ENCODE results near the gene XDH. TPM values are rescaled to one million over a fixed set of nuclear protein-coding genes. Genes with fewer than 3 reads are reported as not detected.
A peak's percentile ranks its signal among the peaks of the same experiment; 100 is the strongest.

Gene XDH
- total RNA-seq, 1 donor: 0.54 TPM

DNA sequence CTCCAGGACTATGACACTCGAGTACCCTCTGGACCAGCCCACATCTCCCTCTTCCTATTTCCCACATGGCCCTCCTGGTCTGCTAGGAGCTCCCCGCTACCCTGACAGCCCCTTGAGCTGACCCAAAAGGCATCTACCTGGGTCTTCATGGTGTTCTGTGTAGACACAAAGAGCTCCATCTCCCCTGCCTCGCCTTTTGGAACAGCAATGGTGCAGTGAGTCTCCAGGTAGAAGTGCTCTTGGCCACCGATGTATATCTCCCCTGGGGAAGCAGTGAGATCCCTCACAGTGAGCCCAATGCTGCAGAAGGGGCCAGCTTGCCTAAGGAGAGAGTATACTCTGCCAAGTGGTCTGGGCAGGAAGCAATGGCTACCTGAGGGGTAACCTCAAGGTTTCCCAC lies 47.8 kb downstream of the XDH start:
- DNase-seq (ENCODE audit: low read depth in 2 of 3, low spot score in 2 of 3): no peak

DNA sequence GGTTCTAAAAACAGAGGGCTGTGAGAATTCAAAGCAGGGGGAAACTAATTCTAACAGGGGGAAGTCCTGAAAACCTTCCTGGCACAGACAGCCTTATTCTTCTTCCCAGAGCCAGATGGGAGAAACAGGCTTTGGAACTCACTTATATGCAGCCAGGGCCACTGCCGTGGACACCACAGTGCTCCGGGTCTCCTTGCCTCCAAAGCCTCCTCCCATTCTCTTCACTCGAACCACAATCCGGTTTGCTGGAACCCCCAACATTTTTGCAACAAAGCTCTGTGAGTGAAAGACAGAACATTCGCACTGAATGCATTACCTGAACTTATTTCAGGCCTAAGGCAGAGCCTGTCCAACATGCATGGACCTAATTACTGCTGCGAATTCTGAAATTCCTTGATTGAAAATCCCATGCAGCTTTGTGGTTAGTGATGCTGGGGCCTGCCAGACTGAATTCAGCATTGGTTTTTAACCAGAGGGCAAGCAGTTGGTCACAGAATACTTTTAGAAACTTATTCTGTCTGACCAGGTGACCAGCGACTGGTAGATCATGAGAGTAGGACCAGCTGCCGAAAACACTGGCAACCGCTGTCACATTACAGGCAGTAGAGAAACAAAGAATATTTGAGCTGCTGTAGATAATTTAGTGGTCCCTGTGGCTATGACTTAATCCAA lies 48.6 kb downstream of the XDH start:
- DNase-seq (ENCODE audit: low read depth in 2 of 3, low spot score in 2 of 3): no peak

DNA sequence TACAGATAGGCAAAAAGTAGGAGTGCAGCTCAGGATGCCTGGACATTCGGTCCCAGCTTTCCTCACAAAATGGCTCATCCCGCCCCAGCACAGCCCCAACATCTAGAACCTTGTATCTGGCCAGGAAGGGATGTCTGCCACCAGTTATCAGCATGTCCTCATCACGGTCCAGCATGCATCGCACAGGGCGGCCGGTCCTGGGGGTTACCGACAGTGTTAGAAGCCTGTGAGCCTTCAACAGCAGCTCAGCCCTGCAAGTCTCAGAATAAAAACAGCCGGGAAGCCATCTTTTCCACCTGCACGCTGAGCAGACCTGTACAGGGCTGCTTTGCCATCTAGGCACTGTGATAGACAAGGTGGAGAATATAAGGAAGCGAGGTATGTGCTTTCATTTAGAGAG lies 49.2 kb downstream of the XDH start:
- DNase-seq (ENCODE audit: low read depth in 2 of 3, low spot score in 2 of 3): no peak

DNA sequence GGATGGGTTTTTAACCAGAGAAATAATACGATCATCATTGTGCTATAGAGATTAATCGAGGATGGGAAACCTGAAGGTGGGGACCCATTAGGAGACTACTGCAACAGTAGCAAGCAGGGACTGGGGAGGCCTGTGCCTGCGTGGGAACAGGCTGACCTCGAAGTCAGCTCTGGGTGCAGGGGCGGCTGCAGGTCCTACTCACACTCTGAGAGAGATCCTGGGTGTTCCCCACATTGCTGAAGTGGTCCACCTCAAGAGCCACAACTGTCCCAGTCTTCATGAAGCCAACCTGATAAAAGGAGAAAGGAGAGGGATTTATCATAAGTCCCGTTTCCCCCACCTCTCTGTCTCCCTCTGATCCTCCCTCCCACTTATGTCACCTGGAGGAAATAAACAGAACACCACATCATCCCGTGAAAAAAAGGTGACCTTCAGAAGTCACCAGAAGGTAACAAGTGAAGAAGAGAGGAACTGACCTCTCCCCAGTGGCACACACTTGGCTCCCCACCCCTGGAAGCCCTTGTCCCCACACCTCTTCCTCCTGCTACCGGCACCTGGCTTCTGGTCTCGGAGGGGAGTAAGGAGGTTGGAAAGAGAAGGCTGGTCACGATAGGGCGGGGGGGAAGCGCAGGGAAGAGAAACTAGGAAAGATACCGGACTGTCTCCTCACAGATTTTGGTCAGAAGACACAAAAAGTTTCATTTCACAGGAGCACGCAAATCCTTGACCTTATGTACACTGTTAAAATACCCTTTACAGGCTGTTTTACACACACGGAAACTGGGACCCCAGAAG lies 50.4 kb downstream of the XDH start:
- no peak for DNase-seq (ENCODE audit: low read depth in 2 of 3, low spot score in 2 of 3)

DNA sequence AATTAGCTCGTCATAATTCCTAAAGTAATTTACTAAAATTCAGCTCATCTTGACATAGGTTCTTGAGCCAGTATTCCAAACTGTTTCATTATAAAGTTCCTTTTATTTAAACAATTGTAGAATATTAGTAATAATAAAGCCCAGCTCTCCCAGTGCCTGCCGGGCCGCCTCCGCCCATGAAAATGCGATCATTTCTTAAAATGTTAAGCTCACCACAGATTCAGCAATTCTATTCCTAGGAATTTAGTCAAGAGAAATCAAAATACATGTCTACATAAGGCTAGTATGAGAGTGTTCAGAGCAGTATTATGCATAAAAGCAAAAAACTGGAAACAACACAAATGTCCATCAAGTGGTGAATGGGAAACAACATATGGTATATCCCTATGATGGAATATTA lies 52.0 kb downstream of the XDH start:
- DNase-seq (ENCODE audit: low read depth in 2 of 3, low spot score in 2 of 3): no peak

DNA sequence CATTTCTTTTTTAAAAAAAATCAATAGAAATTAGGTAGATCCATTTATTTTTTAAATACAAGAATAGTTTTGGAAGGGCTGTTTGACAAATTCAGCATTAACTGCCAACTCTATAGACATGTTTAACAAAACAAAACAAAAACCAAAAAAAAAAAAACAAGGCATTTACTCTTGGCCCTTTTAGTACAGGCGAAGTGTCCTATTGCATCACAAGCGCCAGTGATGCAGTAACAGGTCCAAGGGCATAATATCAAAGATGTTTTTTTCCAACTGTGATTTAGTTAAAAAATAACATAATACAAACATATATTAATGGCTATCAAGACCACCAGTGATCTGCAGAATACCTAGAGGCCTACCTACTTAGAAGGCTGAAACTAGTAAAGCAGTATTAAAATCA lies 55.3 kb downstream of the XDH start:
- DNase-seq (ENCODE audit: low read depth in 2 of 3, low spot score in 2 of 3): no peak

DNA sequence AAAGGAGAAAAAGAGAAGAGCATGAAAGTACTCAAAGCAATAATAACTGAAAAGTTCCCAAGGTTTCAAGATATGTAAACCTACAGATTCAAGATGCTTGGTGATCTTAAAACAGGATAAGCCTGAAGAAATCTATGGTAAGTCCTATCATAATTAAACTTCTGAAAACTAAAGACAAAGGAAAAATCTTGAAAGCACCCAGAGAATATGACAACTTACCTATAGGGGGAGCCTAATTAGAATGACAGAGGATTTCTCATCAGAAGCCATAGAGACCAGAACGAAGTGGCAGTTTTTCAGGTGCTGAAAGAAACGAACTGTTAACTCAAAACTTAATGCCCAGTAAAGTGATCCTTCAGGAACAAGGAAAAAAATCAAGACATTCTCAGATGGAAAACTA lies 59.7 kb downstream of the XDH start:
- DNase-seq (ENCODE audit: low read depth in 2 of 3, low spot score in 2 of 3): peak in 1 of 3 donors; percentile 15

DNA sequence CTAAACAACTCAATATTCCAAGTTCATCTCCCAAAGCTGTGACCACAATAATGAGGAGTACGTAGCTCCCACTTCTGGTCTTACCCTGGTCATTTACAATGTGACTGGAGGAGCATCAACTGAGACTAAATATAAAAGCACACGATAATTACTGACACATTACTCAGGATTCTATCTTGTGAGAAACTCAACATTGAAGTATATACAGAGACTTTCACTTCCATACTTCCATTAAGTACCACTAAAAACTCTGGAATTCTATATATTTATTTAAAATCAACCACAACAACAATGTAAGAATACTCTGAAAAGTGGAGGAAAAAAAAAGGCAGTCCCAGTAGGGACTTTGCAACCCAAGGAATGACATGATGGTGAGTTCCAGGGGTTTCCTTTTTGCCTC lies 61.4 kb downstream of the XDH start:
- no peak for DNase-seq (ENCODE audit: low read depth in 2 of 3, low spot score in 2 of 3)

DNA sequence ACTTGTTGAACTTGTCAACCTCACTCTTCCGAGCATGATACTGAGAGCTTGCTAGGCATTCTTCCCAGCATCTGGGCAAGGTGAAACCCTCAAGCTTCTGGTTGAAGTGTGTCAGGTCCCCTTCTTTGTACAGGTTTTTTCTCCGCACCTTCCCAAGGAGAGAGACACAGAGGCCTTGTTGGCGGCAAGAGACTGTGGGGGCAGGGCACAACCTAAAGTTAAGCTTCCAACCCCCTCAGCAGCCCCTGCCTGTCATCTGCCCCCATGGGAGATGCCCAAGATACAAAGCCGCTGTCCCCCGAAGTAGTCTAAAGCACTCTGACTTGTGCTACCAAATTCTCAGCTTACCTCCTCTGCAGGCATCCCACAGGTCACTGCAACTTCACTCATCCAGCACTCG lies 64.9 kb downstream of the XDH start:
- no peak for DNase-seq (ENCODE audit: low read depth in 2 of 3, low spot score in 2 of 3)

DNA sequence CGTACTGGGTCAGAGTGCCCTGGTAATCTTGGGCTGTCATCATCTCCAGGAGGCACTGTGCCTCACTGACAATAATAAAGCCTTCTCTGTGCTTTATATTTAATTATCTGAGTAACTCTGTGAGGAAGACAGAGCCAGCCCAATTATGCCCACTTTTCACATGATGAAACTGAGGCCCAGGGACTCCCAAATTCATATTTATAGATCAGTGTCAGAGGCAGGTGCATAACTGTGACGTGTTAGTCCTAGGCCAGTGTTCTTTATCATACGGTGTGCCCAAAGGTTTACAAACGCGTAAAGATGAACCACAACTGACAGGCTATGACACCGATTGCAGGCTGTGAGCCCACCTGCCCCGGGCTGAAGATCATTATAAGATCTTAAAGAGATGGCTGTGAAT lies 65.4 kb downstream of the XDH start:
- DNase-seq (ENCODE audit: low read depth in 2 of 3, low spot score in 2 of 3): no peak

DNA sequence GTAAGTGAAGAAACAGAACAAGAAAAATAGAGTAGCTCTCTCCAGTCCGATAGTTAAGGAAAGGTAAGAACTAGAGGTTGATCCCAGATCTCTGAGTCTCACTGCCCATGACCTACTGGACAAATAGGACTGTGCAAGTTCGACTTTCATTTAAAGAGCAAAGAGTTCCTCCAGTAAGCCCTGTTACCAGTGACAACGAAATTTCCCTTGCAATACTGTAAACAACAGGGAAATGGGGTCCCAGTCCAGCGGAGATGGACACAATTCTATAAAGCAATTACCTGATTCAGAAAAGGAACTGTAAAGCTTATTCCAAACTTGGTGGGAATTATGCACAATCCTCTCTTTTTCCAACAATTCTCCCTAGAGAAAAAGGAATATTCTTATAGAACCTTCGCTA lies 65.9 kb downstream of the XDH start:
- no peak for DNase-seq (ENCODE audit: low read depth in 2 of 3, low spot score in 2 of 3)

DNA sequence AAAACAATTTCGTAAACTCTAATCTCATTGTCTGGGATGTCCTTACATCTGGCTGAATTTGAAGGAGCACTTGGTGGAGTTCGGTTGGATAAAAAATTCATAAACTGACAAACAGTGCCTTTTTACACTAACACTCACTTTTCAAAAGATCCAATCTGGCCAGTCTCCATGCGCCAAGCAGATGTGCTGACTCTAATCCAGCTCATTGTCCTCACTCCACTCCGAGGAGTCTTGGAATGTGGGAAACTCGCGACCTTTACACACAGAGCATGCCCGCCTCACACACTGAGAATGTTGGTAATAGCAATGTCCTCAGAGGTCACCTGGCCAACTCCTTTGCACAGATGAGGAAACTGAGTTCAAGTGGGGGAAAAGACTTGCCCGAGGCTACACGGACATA lies 66.8 kb downstream of the XDH start:
- DNase-seq (ENCODE audit: low read depth in 2 of 3, low spot score in 2 of 3): no peak

DNA sequence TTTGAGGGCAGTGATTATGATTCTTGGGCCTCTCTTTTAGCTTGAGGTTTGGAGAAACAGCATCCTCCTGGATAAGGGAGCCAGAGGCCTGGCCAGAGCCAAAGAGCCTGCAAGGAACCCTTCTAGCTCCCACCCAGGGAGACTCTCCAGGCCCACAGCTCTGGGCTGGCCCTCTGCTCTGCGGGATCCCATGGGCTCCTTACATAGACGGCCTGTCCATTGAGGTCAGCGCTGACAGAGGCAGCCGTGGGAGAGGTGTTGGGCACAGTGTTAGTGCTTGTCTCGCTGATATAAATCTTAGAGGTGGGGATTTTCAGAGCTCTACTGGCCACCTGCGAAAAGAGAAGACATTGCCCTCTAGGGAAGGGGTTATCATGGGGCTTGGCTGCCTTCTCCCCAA lies 67.2 kb downstream of the XDH start:
- DNase-seq (ENCODE audit: low read depth in 2 of 3, low spot score in 2 of 3): no peak

DNA sequence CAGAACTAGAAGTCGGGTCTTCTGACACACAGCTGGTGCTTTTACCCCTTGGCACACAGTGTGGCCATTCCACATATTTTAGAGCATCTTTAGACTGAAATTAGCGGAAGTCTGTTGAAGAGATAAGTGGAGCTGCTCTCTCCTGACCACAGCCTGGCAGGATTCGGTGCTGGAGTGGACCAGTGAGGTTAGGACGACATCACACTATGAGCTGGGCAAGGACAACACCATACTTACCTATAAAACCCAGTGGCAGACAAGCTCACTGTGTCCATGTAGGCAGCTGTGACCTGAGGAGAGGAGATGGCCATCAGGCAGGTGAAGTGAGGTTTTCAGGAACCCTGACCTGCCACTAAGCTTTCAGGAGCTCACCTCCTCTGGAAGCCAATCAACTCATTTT lies 70.1 kb downstream of the XDH start:
- DNase-seq (ENCODE audit: low read depth in 2 of 3, low spot score in 2 of 3): no peak

DNA sequence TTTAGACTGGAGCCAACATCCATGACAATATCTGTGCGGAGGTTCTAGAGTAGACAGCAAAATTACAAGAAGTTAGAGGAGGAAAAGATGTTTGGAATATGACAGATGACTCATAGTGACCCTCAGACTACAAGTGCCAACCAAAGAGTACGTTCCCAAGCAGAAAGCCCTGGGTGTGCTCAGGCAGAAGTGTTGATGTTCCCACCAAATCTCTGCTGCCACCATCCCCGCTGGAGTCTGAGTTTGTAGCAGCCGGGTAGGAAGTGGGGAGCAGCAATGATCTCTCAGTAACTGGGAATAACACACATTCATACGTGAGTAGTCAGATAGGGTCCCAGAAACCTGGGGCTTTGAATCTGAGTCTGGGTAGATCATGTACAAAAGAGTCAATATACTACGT lies 73.2 kb downstream of the XDH start:
- DNase-seq (ENCODE audit: low read depth in 2 of 3, low spot score in 2 of 3): no peak

DNA sequence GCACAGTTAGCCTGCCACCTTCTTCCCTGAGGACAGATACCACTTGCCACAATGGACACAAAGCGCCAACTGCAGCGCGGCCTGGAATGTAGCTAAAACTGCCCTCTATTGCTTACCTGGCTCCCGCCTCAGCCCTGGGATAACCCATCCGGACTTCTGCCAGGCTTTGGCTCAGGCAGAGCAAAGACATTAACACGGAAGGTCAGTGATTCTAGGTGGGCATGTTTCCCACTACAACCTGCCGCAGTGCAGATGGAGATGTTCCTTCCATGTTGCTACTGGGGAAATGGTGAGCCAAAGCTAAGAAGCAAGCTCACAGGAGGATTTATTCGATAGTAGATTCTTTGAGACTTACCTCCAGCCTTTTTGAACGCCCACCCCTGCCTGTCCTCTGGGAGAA lies 74.8 kb downstream of the XDH start:
- no peak for DNase-seq (ENCODE audit: low read depth in 2 of 3, low spot score in 2 of 3)

DNA sequence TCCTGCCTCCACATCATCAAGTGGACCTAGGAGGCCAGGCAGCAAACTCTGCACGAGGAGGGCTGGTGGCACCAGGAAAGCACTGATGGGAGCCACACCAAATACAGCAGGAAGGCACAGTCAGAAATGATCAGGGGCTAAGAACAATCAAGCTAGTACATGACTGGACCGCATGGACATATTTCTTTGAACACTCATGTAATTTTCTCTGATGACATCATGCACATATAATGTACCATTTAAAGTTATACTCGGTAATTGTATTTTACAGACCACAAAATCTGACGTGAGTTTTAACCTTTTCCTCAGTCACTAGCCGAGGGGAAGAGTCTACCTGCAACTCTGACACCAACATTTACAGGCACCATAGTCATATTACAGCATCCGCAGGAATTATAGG lies 76.7 kb downstream of the XDH start:
- no peak for DNase-seq (ENCODE audit: low read depth in 2 of 3, low spot score in 2 of 3)

DNA sequence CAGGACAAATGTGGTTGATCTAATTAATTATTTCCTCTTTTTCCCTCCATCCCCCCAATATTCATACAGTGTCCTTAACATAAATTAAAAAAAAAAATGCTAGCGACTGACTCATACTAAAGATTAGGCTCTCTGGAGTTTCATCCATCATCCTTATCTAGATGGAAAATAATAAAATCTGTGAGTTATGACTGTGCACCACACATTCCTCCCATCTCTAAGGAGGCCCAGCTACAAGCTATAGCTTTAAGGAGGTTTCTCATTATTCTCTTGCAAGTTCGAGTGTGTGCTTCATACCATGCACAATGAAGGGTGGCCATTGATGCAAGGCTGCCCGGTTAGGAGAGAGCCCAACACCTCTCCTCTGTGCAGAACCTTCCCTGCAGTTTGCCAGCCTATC lies 77.3 kb downstream of the XDH start:
- DNase-seq (ENCODE audit: low read depth in 2 of 3, low spot score in 2 of 3): no peak

DNA sequence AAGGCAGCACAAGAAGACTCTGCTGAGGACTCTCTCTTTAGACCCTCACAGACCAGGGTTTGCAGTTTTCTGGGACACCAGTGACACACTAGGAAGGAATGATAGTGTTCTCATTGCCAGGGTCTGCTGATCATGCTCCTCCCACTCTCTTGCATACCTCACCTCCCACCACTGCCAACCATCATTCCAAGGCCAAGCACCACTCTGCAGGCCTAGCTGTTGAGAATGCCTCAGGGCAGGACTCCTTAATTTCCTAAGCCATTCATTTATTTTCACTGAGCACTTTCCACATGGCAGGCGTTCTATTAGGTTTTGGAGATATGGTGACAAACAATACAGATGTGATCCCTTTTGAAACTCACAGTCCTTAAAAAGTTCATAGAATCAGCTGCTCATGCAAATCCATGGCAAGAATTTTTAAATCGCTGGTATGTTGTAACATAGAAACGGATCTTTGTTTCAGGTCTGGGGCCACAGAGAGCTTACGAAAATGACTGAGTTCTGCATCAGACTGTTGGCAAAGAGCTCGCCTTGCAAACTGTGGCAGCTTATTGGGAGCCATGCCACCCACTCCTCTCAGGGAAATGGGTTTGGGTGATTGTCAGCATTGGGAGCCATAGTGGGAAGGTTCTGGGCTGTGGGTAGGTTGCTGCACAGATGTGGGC lies 78.5 kb downstream of the XDH start:
- DNase-seq (ENCODE audit: low read depth in 2 of 3, low spot score in 2 of 3): no peak

DNA sequence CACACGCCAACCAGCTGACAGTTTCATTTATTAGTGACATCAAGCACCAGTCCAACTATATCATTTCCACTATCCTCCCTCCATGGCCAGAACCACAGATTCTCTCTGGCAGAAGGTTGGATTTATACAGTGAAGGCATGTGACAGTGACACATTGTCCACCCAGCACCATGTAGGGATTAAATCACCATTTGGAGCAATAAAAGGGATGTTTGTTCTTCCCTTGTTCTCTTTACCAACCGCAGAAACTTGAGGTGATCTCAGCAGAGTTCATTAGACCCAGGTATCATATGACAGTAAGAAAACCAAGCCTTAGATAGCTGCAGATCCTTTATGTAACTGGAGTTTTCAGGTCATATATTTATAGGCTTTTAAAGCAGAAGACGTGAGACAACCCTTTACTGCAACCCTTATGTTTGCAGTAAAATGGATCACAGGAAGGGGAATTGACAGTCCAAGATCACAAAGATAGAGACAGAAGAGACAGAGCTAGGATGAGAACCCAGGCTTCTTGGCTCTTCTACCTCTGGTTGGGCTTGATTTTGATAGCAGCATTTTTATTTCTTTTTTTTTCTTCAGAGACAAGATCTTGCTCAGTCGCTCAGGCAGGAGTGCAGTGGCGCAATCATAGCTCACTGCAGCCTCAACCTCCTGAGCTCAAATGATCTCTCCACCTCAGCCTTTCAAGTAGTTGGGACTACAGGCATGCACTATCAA lies 80.1 kb downstream of the XDH start:
- DNase-seq (ENCODE audit: low read depth in 2 of 3, low spot score in 2 of 3): no peak

DNA sequence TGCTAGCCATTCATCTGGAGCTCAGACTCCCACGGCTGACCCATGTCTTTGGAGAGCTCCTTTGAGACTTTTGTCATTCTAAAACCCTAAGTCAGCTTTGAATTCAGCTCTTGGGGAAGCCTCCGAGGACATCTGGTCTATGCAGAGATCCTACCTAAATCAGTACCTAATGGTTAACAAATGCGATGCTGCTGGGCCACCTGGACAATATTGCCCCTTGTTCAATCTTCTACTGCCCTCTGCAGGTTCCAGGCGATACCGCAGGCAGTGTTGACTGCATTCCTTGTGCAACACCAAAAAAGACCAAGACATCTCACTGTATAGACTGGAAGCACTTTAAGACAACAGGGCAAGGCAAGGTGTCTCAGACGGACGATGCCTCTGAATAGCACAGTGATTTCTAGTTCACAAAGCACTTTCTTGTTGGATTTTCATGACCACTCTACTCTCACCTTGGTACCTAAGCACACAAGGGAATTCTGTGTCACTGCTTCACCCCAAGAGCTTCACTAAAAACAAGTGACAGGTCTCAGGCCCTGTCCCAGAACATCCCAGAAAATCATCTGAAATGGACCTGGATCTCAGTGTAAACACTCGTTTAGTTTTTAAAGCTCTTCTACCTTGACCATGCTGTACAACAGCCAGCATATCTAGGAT lies 80.9 kb downstream of the XDH start:
- peak; percentile 33 to 89 (median 62) for DNase-seq (ENCODE audit: low read depth in 2 of 3, low spot score in 2 of 3)

Data from hematopoietic multipotent progenitor cell (in vitro differentiated cells).